Mesenchymal stem cell (in vitro differentiated cells and primary cell): ENCODE results near the gene WAPL.

Experiments used
- DNase-seq: peaks from one replicate; pipeline ENCODE4 v3.0.0-alpha.2; 2013
- H2AFZ ChIP-seq: one replicate; pipeline ENCODE4 v1.6.1; 2013; ENCODE audit warnings: low read depth, mild to moderate bottlenecking, control low read depth, inconsistent platforms, low read length, moderate library complexity
- H2AK5ac ChIP-seq: 2 replicates; pipeline ENCODE4 v1.6.1; 2013; ENCODE audit warnings: low read length, moderate library complexity, mild to moderate bottlenecking, inconsistent platforms; ENCODE audit not compliant: severe bottlenecking
- H2BK120ac ChIP-seq: one replicate; pipeline ENCODE4 v1.6.1; 2013; ENCODE audit warnings: low read depth, mild to moderate bottlenecking, inconsistent platforms, low read length, moderate library complexity
- H2BK12ac ChIP-seq, 2 experiments: one replicate each; pipeline ENCODE4 v1.6.1; 2013; ENCODE audit warnings: inconsistent platforms in 2 of 2, low read length in 2 of 2, mild to moderate bottlenecking in 2 of 2, moderate library complexity in 2 of 2, control low read depth in 1 of 2
- H2BK15ac ChIP-seq: one replicate; pipeline ENCODE4 v1.6.1; 2013; ENCODE audit warnings: mild to moderate bottlenecking, low read depth, inconsistent platforms; ENCODE audit not compliant: poor library complexity, severe bottlenecking
- H2BK5ac ChIP-seq: 2 replicates; pipeline ENCODE4 v1.6.1; 2013; ENCODE audit warnings: low read depth, mild to moderate bottlenecking, low read length, control low read depth, inconsistent platforms; ENCODE audit not compliant: poor library complexity, severe bottlenecking
- H3K14ac ChIP-seq, 2 experiments: one replicate each; pipeline ENCODE4 v1.6.1; 2013; ENCODE audit warnings: inconsistent platforms in 2 of 2, low read length in 2 of 2, control low read depth in 1 of 2, mild to moderate bottlenecking in 1 of 2, moderate library complexity in 1 of 2
- H3K18ac ChIP-seq, 2 experiments: one replicate each; pipeline ENCODE4 v1.6.1; 2013; ENCODE audit warnings: inconsistent platforms in 2 of 2, low read length in 2 of 2, control low read depth in 1 of 2, low read depth in 1 of 2, mild to moderate bottlenecking in 1 of 2
- H3K23ac ChIP-seq, 2 experiments: one replicate each; pipeline ENCODE4 v1.6.1; 2013; ENCODE audit warnings: inconsistent platforms in 2 of 2, low read length in 2 of 2, mild to moderate bottlenecking in 2 of 2, moderate library complexity in 2 of 2, control low read depth in 1 of 2
- H3K27ac ChIP-seq: 2 replicates; pipeline ENCODE4 v1.5.1; 2013; ENCODE audit warnings: mild to moderate bottlenecking, moderate library complexity, low read length, control low read depth, inconsistent platforms; ENCODE audit not compliant: poor library complexity, severe bottlenecking
- H3K27me3 ChIP-seq, 2 experiments: 2 replicates each; pipeline versions ENCODE4 v1.6.1 to v1.7.0; 2013; ENCODE audit warnings: low read length in 2 of 2, mild to moderate bottlenecking in 2 of 2, moderate library complexity in 2 of 2, control low read depth in 1 of 2, inconsistent platforms in 1 of 2; ENCODE audit not compliant: control insufficient read depth in 1 of 2, insufficient read depth in 1 of 2
- H3K36me3 ChIP-seq, 2 experiments: 2 replicates each; pipeline versions ENCODE4 v1.6.1 to v1.7.0; 2013; ENCODE audit warnings: low read length in 2 of 2, control low read depth in 1 of 2, inconsistent platforms in 1 of 2, low read depth in 1 of 2, mild to moderate bottlenecking in 1 of 2; ENCODE audit not compliant: insufficient read depth in 2 of 2, control insufficient read depth in 1 of 2
- H3K4ac ChIP-seq, 2 experiments: one replicate each; pipeline ENCODE4 v1.6.1; 2013; ENCODE audit warnings: inconsistent platforms in 2 of 2, low read length in 2 of 2, mild to moderate bottlenecking in 2 of 2, moderate library complexity in 2 of 2, control low read depth in 1 of 2, low read depth in 1 of 2
- H3K4me1 ChIP-seq: 2 replicates; pipeline ENCODE4 v1.6.1; 2013; ENCODE audit warnings: low read depth, low read length, control low read depth; ENCODE audit not compliant: control insufficient read depth, insufficient read depth
- H3K4me2 ChIP-seq: 2 replicates; pipeline ENCODE4 v1.6.1; 2013; ENCODE audit warnings: low read length, mild to moderate bottlenecking, inconsistent platforms; ENCODE audit not compliant: poor library complexity, severe bottlenecking
- H3K4me3 ChIP-seq, 2 experiments: 2 replicates each; pipeline versions ENCODE4 v1.5.1 to v1.7.0; 2013; ENCODE audit warnings: low read length in 2 of 2, mild to moderate bottlenecking in 2 of 2, control low read depth in 1 of 2, low read depth in 1 of 2; ENCODE audit not compliant: insufficient read depth in 1 of 2
- H3K79me1 ChIP-seq: replicated peaks from 2 replicates; pipeline ENCODE4 v1.6.1; 2013; ENCODE audit warnings: mild to moderate bottlenecking, control low read depth, low read length, inconsistent platforms; ENCODE audit not compliant: poor library complexity, severe bottlenecking
- H3K9ac ChIP-seq: 2 replicates; pipeline ENCODE4 v1.7.0; 2013; ENCODE audit warnings: mild to moderate bottlenecking, low read length, moderate library complexity
- H3K9me3 ChIP-seq: 2 replicates; pipeline ENCODE4 v1.7.0; 2013; ENCODE audit warnings: mild to moderate bottlenecking, low read length; ENCODE audit not compliant: control insufficient read depth
- H4K8ac ChIP-seq: one replicate; pipeline ENCODE4 v1.6.1; 2013; ENCODE audit warnings: inconsistent platforms, mild to moderate bottlenecking, low read length, moderate library complexity
- H4K91ac ChIP-seq: one replicate; pipeline ENCODE4 v1.6.1; 2013; ENCODE audit warnings: mild to moderate bottlenecking, low read length, inconsistent platforms
- WGBS: methylation state at CpG from one replicate; pipeline ENCODE4 v1.1.7; 2013; ENCODE audit warnings: mixed read lengths; 5-methylcytosine and 5-hydroxymethylcytosine counted together

WAPL gene

DNA sequence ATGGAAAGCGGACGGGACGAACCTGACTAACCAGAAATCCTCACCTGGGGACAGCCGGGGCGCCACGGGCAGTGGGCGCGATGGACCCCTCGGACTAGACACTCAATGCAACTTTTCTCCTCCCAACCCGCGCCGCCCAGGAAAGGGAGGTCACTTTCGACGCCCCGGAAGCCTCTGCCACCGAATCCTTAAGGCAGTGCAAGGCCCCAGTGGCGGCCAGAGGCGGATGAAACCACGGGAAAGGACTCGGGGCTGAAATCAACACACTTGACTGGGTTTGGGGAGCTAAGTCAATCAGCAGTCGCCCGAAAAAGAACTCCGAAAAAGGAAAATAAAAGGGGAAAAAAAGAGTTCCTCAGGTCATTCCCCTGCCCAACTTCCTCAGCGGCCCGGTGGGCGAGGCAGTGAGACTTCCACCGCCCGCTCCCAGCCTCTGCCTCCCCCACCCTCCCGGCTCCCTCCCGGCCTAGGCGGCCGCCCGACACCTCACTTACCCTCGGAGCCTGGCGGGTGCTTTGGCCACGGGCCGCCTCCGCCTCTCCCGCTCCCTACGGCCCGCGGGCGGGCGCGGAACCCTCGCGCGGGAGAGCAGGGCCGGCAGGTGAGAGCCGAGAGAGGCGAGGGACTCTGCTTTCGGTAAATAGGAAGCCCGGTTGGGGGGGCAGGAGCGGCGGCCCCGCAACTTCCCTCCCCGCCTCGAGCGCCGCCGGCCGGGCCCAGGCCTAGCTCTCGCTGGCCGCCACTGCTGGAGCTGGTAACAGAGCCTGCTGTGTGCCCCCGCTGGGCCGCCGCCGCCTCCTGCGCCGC, 518 bp downstream of the WAPL start:
- Histone ChIP-seq H3K14ac (peak overlapping the region; percentile 75 to 98), H3K9me3 (no peaks in the 10 kb centered on the region), H3K36me3 (peaks cover 0 to 18% of the 10 kb centered on the region in 2 experiments), H2BK120ac (peak overlapping the region; percentile 80), H4K8ac (peak overlapping the region; percentile 83), H2BK15ac (peak overlapping the region; percentile 92), H2BK5ac (peak overlapping the region; percentile 74), H3K79me1 (peaks cover 15% of the 10 kb centered on the region), H3K27me3 (no peaks in the 10 kb centered on the region), H2BK12ac (no peak overlapping the region), H3K27ac (peak overlapping the region; percentile 65), H3K4me3 (peak overlapping the region; percentile 96 to 99), H3K9ac (peak overlapping the region; percentile 97), H3K4me2 (peak overlapping the region; percentile 62), H3K18ac (peak overlapping the region; percentile 86 to 98), H3K23ac (peak overlapping the region in 1 of 2 experiments; percentile 24), H4K91ac (peak overlapping the region; percentile 93), H3K4me1 (no peaks in the 10 kb centered on the region), H3K4ac (peak overlapping the region; percentile 86 to 95), H2AK5ac (peak overlapping the region; percentile 65), H2AFZ (peak overlapping the region; percentile 95)
- under 1% methylated on average over 46 of the region's 70 CpGs for whole genome bisulfite sequencing
- DNase-seq, result peak; percentile 81

DNA sequence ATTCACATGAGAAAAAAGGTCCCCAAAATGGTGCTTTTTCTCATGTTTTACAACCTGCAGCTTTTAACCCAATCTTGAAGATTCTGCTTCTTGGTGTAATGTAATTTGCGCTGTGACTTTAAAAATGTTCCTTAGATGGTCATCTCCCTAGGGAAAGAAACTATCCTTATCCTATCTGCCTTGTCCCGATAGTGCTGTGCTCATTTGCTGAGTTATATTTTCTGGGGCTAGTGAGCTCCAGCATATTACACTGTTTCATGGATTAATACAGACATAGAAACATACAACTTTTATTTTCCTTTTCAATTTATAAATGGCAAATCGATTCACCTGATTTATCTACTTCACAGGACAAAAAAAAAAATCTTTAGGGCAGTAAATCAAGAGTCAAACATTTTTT, 2.8 kb downstream of the WAPL start:
- Histone ChIP-seq H4K91ac (no peak overlapping the region), H3K4me3 (peak overlapping the region in 1 of 2 experiments; percentile 96), H2AFZ (no peak overlapping the region), H3K23ac (no peak overlapping the region), H3K9me3 (no peaks in the 10 kb centered on the region), H3K27me3 (no peaks in the 10 kb centered on the region), H2BK12ac (no peak overlapping the region), H3K4me2 (no peak overlapping the region), H2AK5ac (no peak overlapping the region), H3K4ac (no peak overlapping the region), H3K79me1 (peaks cover 12% of the 10 kb centered on the region), H3K18ac (no peak overlapping the region), H4K8ac (no peak overlapping the region), H2BK5ac (no peak overlapping the region), H3K27ac (no peak overlapping the region), H3K4me1 (no peaks in the 10 kb centered on the region), H3K9ac (peak overlapping the region; percentile 73), H2BK120ac (no peak overlapping the region), H3K36me3 (peaks cover 9 to 39% of the 10 kb centered on the region in 2 experiments), H3K14ac (no peak overlapping the region), H2BK15ac (no peak overlapping the region)
- DNase-seq, result no peak
- WGBS, result 75% methylated on average over 2 of the region's 3 CpGs

- no peak overlapping the region for H2BK5ac ChIP-seq
- H3K9me3 ChIP-seq, result no peaks in the 10 kb centered on the region
- no peaks in the 10 kb centered on the region for H3K4me1 ChIP-seq
- no peak overlapping the region for H3K14ac ChIP-seq
- no peak overlapping the region for H2AFZ ChIP-seq
- H3K23ac ChIP-seq, result no peak overlapping the region
- H3K9ac ChIP-seq, result no peak overlapping the region
- no peak overlapping the region for H2BK120ac ChIP-seq
- H2AK5ac ChIP-seq, result no peak overlapping the region
- no peak overlapping the region for H3K4ac ChIP-seq
- H3K18ac ChIP-seq, result no peak overlapping the region
- no peak overlapping the region for H3K4me3 ChIP-seq
- no peak overlapping the region for H2BK12ac ChIP-seq
- DNase-seq, result no peak
- H4K91ac ChIP-seq, result no peak overlapping the region
- no peak overlapping the region for H2BK15ac ChIP-seq
- no peak overlapping the region for H3K27ac ChIP-seq
- H3K36me3 ChIP-seq, result peaks cover 9 to 62% of the 10 kb centered on the region in 2 experiments
- H3K79me1 ChIP-seq, result peaks cover 4% of the 10 kb centered on the region
- 100% methylated on average over 2 of the region's 2 CpGs for WGBS
- H3K27me3 ChIP-seq, result no peaks in the 10 kb centered on the region
- no peak overlapping the region for H3K4me2 ChIP-seq
- no peak overlapping the region for H4K8ac ChIP-seq
Observed at GRCh38 chr10:86512137-86512536, 9.5 kb downstream of the WAPL start.

- Histone ChIP-seq H3K27ac (no peak overlapping the region), H3K18ac (no peak overlapping the region), H3K9me3 (no peaks in the 10 kb centered on the region), H2AK5ac (no peak overlapping the region), H3K79me1 (peaks cover 4% of the 10 kb centered on the region), H2BK120ac (no peak overlapping the region), H3K4me2 (no peak overlapping the region), H2BK5ac (no peak overlapping the region), H4K8ac (no peak overlapping the region), H3K4me1 (peaks cover 4% of the 10 kb centered on the region), H3K4me3 (no peak overlapping the region), H3K4ac (no peak overlapping the region), H3K27me3 (no peaks in the 10 kb centered on the region), H3K9ac (no peak overlapping the region), H3K14ac (no peak overlapping the region), H2BK15ac (no peak overlapping the region), H2AFZ (no peak overlapping the region), H4K91ac (no peak overlapping the region), H2BK12ac (no peak overlapping the region), H3K23ac (no peak overlapping the region), H3K36me3 (peaks cover 9 to 56% of the 10 kb centered on the region in 2 experiments)
- no peak for DNase-seq
- WGBS, result over 99% methylated on average over 5 of the region's 5 CpGs
Observed at GRCh38 chr10:86511027-86511865, 10.3 kb downstream of the WAPL start.
